MM.1S (cell line): Measurements from ENCODE around the gene PCGF3.

Experiments used
- CTCF ChIP-seq: fragments of 300-600 bp; sonication (generic); IDR thresholded peaks from 2 replicates; pipeline ENCODE4 v1.5.1; 2016; ENCODE audit warnings: antibody characterized with exemption, low read length, mixed read lengths
- EZH2phosphoT487 ChIP-seq: fragments of 300-600 bp; sonication (generic); IDR thresholded peaks from 2 replicates; pipeline ENCODE4 v1.6.1; 2018; ENCODE audit warnings: antibody characterized with exemption, low read length

DNA sequence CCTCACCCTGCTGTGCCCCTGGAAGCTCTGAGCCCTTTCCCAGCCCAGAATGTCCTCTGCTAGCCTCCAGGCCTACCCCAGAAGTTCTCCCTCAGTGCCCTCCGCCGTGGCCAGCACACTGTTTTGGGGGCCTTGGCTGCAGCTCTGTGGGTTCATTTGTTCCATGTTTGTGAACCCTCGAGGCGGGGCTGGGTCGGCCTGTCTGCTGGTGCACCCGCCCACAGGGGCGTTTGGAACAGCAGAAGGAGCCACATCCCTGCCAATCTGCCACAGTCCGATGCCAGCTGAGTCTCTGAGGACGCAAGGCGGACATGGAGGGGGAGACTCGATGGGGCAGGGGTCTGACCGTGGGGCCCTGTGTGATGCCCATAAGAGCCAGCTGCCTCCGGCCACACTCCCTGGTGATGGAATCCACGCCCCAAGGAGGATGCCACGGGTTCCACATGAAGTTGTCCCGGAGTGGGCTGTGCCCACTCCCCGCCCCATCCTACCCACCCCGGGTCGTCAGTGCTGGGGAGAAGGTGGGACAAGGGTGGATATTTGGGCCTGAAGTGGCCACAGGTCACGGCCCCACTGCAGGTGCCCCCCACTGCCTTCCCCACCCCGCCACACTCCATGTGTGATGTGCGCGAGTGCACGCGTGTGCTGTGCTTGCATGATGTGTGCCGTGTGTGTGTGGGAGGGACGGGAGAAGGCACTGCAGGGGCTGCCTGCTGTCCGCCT, 38.6 kb upstream of the PCGF3 start:
- TF ChIP-seq CTCF, result no peak
- no peak for TF ChIP-seq EZH2phosphoT487
